GM12874 (cell line): ENCODE results near the gene TTLL11.

Source experiments
- CTCF ChIP-seq: IDR thresholded peaks from 2 replicates; pipeline ENCODE4 v1.5.1; 2011; ENCODE audit warnings: low read depth, mild to moderate bottlenecking, control low read depth, low read length, moderate library complexity; ENCODE audit not compliant: insufficient read depth

TTLL11 gene

DNA sequence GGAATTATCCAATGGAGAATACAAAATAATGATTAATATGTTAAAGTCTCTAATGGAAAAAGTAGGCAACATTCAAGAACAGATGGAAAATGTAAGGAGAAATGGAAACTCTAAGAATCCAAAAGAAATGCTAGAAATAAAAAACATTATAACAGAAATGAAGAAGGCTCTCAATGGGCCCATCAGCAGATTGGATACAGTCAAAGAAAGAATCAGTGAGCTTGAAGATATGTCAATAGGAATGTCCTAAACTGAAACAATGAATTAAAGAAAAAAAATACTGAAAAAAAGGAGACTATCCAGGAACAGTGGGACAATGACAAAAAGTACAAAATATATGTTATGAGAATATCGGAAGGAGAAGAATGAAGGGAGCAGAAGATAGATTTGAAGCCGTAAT lies 248.5 kb downstream of the TTLL11 start:
- TF ChIP-seq CTCF = no peak

GRCh38 chr9:121844098-121844497 lies 249.0 kb downstream of the TTLL11 start:
- TF ChIP-seq CTCF = no peak

DNA sequence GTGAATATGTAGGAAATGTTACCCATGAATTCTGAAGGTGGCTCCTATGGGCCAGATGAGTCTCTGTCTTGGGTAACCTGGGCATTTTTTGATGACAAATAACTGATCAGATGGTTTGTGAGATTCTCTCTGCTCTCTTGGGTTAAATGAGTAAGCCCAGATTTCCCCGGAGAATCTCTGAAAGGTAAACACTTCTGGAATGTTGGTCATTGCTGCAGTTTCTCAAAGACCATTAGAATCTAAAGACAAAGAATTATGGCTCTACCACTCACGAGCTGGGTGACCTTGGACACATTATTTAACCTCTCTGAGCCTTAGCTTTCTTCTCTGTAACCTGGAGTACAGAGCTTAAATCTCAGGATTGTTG lies 250.5 kb downstream of the TTLL11 start:
- no peak for TF ChIP-seq CTCF

DNA sequence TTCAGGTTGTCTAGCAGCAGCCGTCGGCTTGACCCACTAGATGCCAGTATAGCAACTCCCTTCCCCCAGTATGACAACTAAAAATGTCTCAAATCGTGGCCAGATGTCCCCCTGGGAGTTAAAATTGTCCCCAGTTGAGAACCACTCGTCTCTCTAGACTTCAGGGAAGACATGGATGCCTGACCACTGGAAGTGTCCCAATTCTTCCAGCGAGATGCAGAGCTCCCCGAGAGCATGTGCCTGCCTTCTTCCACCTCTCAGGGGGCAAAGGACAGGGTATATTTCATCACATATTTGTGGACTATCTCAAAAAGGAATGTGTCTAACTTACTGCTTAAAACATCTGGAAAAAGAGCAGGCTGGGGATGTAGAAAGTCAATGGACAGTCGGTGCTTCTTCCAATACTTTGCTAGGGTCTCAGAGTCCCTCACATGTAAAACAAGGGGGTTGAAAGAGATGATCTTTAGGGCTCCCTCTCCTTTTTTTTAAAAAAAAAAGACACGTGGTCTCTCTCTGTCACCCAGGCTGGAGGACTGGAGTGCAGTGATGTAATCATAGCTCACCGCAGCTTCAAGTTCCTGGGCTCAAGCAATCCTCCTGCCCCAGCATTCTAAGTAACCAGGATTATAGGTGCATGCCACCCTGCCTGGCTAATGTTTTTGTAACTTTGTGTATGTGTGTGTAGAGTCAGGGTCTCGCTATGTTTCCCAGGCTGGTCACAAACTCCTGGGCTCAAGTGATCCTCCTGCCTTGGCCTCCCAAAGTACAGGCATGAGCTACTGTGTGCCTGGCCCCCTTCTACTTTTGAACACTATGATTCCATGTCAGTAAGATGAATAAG lies 251.1 kb downstream of the TTLL11 start:
- no peak for TF ChIP-seq CTCF

- no peak for TF ChIP-seq CTCF
These were observed 252.0 kb downstream of the TTLL11 start for GRCh38 chr9:121840838-121841760.

- TF ChIP-seq CTCF = no peak
These were observed 253.2 kb downstream of the TTLL11 start for GRCh38 chr9:121839726-121840500.
